Hematopoietic multipotent progenitor cell treated with erythropoietin and hydrocortisone succinate and interleukin-3 and kit ligand, for 17 days (in vitro differentiated cells): ENCODE measurements around the gene PRPH.
"Not testable (repeated sequence)": the region's sequence is repeated elsewhere in the genome, so short reads cannot be mapped to it uniquely, and the experiment has no call there.

ENCODE experiments used
- DNase-seq: peaks from one replicate; pipeline ENCODE4 v3.0.0-alpha.2; 2015; ENCODE audit warnings: low spot score

The PRPH gene

GRCh38 chr12:49301760-49302159 is 6.8 kb downstream of the PRPH start:
- no peak for DNase-seq

GRCh38 chr12:49304161-49304560 is 9.2 kb downstream of the PRPH start:
- no peak for DNase-seq

- no peak for DNase-seq
Observed at GRCh38 chr12:49305762-49306510, 11.0 kb downstream of the PRPH start.

GRCh38 chr12:49309386-49309785 is 14.4 kb downstream of the PRPH start:
- DNase-seq: no peak

- DNase-seq: not testable (repeated sequence)
Observed at GRCh38 chr12:49310451-49311000, 15.6 kb downstream of the PRPH start.

- no peak for DNase-seq
Observed at GRCh38 chr12:49314811-49315210, 19.9 kb downstream of the PRPH start.

GRCh38 chr12:49317118-49317517 is 22.2 kb downstream of the PRPH start:
- not testable (repeated sequence) for DNase-seq

- DNase-seq: not testable (repeated sequence)
Observed at GRCh38 chr12:49320411-49321103, 25.6 kb downstream of the PRPH start.

- DNase-seq: no peak
Observed at GRCh38 chr12:49322367-49322707, 27.4 kb downstream of the PRPH start.

GRCh38 chr12:49322708-49323523 is 28.0 kb downstream of the PRPH start, which contains the start of gene TROAP:
Gene TROAP, plus strand, starts transcription at chr12:49323255. Its CDS starts 354 bp downstream, at chr12:49323609.
- peak; percentile 99 for DNase-seq

- no peak for DNase-seq
Observed at GRCh38 chr12:49323524-49324097, 28.7 kb downstream of the PRPH start.

- no peak for DNase-seq
Observed at GRCh38 chr12:49325606-49326005, 30.7 kb downstream of the PRPH start.

GRCh38 chr12:49327368-49327767 is 32.4 kb downstream of the PRPH start:
- DNase-seq: no peak

GRCh38 chr12:49327887-49328286 is 32.9 kb downstream of the PRPH start:
- DNase-seq: no peak

- DNase-seq: no peak
Observed at GRCh38 chr12:49328816-49329215, 33.9 kb downstream of the PRPH start.

GRCh38 chr12:49330032-49330619 is 35.2 kb downstream of the PRPH start:
- DNase-seq: no peak

- no peak for DNase-seq
Observed at GRCh38 chr12:49330631-49331379, 35.9 kb downstream of the PRPH start.

GRCh38 chr12:49331380-49332222 is 36.7 kb downstream of the PRPH start:
- DNase-seq: no peak

- no peak for DNase-seq
Observed at GRCh38 chr12:49332441-49332861, 37.5 kb downstream of the PRPH start.

- DNase-seq: no peak
Observed at GRCh38 chr12:49332891-49333371, 38.0 kb downstream of the PRPH start.
